ENCODE data around the gene HOXC13.
A peak's percentile ranks its signal among the peaks of the same experiment; 100 is the strongest.

Gene HOXC13

GRCh38 chr12:53939141-53940108, 794 bp downstream of the HOXC13 start:
- peak; percentile 81 for DNase-seq (ENCODE audit: low spot score)

- no peak for DNase-seq (ENCODE audit: low spot score)
These were observed 1.9 kb downstream of the HOXC13 start for GRCh38 chr12:53940443-53941014.

GRCh38 chr12:53941187-53941586, 2.6 kb downstream of the HOXC13 start:
- no peak for DNase-seq (ENCODE audit: low spot score)

- no peak for DNase-seq (ENCODE audit: low spot score)
These were observed 3.1 kb downstream of the HOXC13 start for GRCh38 chr12:53941750-53942149.

- no peak for DNase-seq (ENCODE audit: low spot score)
These were observed 3.9 kb downstream of the HOXC13 start for GRCh38 chr12:53942467-53942997.

- no peak for DNase-seq (ENCODE audit: low spot score)
These were observed 5.6 kb downstream of the HOXC13 start for GRCh38 chr12:53944209-53944608.

GRCh38 chr12:53944907-53945847, 6.5 kb downstream of the HOXC13 start:
- no peak for DNase-seq (ENCODE audit: low spot score)

GRCh38 chr12:53947743-53948142, 9.1 kb downstream of the HOXC13 start:
- DNase-seq (ENCODE audit: low spot score): no peak

GRCh38 chr12:53948650-53949593, 10.3 kb downstream of the HOXC13 start:
- DNase-seq (ENCODE audit: low spot score): no peak

GRCh38 chr12:53949631-53950436, 11.2 kb downstream of the HOXC13 start:
- no peak for DNase-seq (ENCODE audit: low spot score)

- no peak for DNase-seq (ENCODE audit: low spot score)
These were observed 11.8 kb downstream of the HOXC13 start for GRCh38 chr12:53950437-53950773.

- DNase-seq (ENCODE audit: low spot score): no peak
These were observed 12.4 kb downstream of the HOXC13 start for GRCh38 chr12:53950789-53951576.

GRCh38 chr12:53951577-53952334, 13.1 kb downstream of the HOXC13 start:
- DNase-seq (ENCODE audit: low spot score): no peak

- peak; percentile 52 for DNase-seq (ENCODE audit: low spot score)
These were observed 13.7 kb downstream of the HOXC13 start for GRCh38 chr12:53952335-53952694.

- no peak for DNase-seq (ENCODE audit: low spot score)
These were observed 14.5 kb downstream of the HOXC13 start for GRCh38 chr12:53952871-53953734.

- no peak for DNase-seq (ENCODE audit: low spot score)
These were observed 15.4 kb downstream of the HOXC13 start for GRCh38 chr12:53953831-53954693.

- DNase-seq (ENCODE audit: low spot score): no peak
These were observed 16.0 kb downstream of the HOXC13 start, which contains the start of gene HOXC12 for GRCh38 chr12:53954694-53955035. HOXC12 (plus strand) TSS chr12:53954903; CDS start chr12:53954930, 27 bp downstream.
